A549 (cell line): Measurements from ENCODE around the gene ZNF195. TPM values are rescaled to one million over a fixed set of nuclear protein-coding genes. Genes with fewer than 3 reads are reported as not detected.
"Not testable (repeated sequence)": the region's sequence is repeated elsewhere in the genome, so short reads cannot be mapped to it uniquely, and the experiment has no call there.

Experiments
- ATAC-seq, 2 experiments: fragments of 200-7000 bp in 1 of 2; fragments of >200 bp in 1 of 2; cut with Nextera tagmentation in 1 of 2; cut with Tn5 transposase in 1 of 2; 3 replicates each; pipeline versions ENCODE4 v1.8.0 to v1.9.1; 2018 to 2020; ENCODE audit warnings: mild to moderate bottlenecking in 1 of 2, moderate library complexity in 1 of 2
- CTCF ChIA-PET: fragments of 300-600 bp; sonication (Branson Sonifier 250); formaldehyde crosslinking; extraction: SDS; loops from one replicate; lab custom pipeline; 2021; ENCODE audit warnings: antibody characterized with exemption, inconsistent platforms; lab: Yijun Ruan, JAX
- POLR2A ChIA-PET: fragments of 350-600 bp; formaldehyde crosslinking; extraction: SDS; loops from one replicate; lab custom pipeline; 2021; ENCODE audit warnings: antibody characterized with exemption, inconsistent platforms; lab: Yijun Ruan, JAX
- DNase-seq, 2 experiments: peaks; one replicate each; pipeline versions ENCODE4 v3.0.0 to v3.0.0-alpha.2; 2011 to 2016; ENCODE audit warnings: low read depth in 1 of 2, low spot score in 1 of 2
- FAIRE-seq: peaks from 2 replicates; lab custom pipeline; 2011; peaks lifted over from hg19 to GRCh38; lab: Jason Lieb, UNC
- H3K27ac ChIP-seq, 2 experiments: fragments of >200 bp; sonication (Bioruptor Twin); formaldehyde crosslinking; 3 replicates each; pipeline ENCODE4 v1.5.1; 2016 to 2017
- H3K4me1 ChIP-seq: fragments of >200 bp; sonication (Bioruptor Twin); formaldehyde crosslinking; 3 replicates; pipeline ENCODE4 v1.6.1; 2016
- H3K4me2 ChIP-seq: fragments of >200 bp; sonication (Bioruptor Twin); formaldehyde crosslinking; 3 replicates; pipeline ENCODE4 v1.6.1; 2016
- H3K4me3 ChIP-seq: fragments of >200 bp; sonication (Bioruptor Twin); formaldehyde crosslinking; 3 replicates; pipeline ENCODE4 v1.5.1; 2016
- H3K9me3 ChIP-seq: fragments of >200 bp; sonication (Bioruptor Twin); formaldehyde crosslinking; 3 replicates; pipeline ENCODE4 v1.6.1; 2016
- WGBS: methylation state at CpG from one replicate; pipeline ENCODE4 v1.1.6; 2017; ENCODE audit errors: missing lambda C conversion rate; 5-methylcytosine and 5-hydroxymethylcytosine counted together
- polyA plus RNA-seq, 4 experiments: library from polyadenylated mRNA; depleted of rRNA in 3 of 4; stranded (reverse); fragments of >200 nt; fragmentation: RNase III in 1 of 4; extraction: RNeasy Plus Mini Kit Qiagen cat#74134 plus additional on column Dnase treatment in 1 of 4; gene quantifications; 2 replicates in 3 of 4; 3 replicates in 1 of 4; pipeline ENCODE4 v1.2.3, GENCODE V29; 2011 to 2017

The ZNF195 gene
- polyA plus RNA-seq, 2 of the 4 experiments (the other 2 are of a cell fraction) = 17.3 to 30.9 TPM

GRCh38 chr11:3406223-3406875 lies 27.4 kb upstream of the ZNF195 start:
- H3K4me2 ChIP-seq, H3K4me1 ChIP-seq, H3K27ac ChIP-seq, DNase-seq, POLR2A ChIA-PET, H3K9me3 ChIP-seq, ATAC-seq, H3K4me3 ChIP-seq, FAIRE-seq: not testable (repeated sequence)
- CTCF ChIA-PET = interaction anchor here (1.4 kb wide), 1 partner anchor 503 kb away, joined by 3 read pairs; no protein-coding TSS in a partner anchor
- 70% methylated on average over 11 of the region's 17 CpGs for WGBS

GRCh38 chr11:3404076-3404925 lies 25.4 kb upstream of the ZNF195 start:
- CTCF ChIA-PET, H3K4me1 ChIP-seq, H3K9me3 ChIP-seq, DNase-seq, H3K4me2 ChIP-seq, POLR2A ChIA-PET, FAIRE-seq, H3K4me3 ChIP-seq, H3K27ac ChIP-seq, ATAC-seq: not testable (repeated sequence)
- 55% methylated on average over 11 of the region's 22 CpGs for WGBS

GRCh38 chr11:3402861-3403250 lies 23.9 kb upstream of the ZNF195 start:
- DNase-seq, H3K27ac ChIP-seq, ATAC-seq, POLR2A ChIA-PET, H3K9me3 ChIP-seq, H3K4me1 ChIP-seq, FAIRE-seq, CTCF ChIA-PET, H3K4me2 ChIP-seq, H3K4me3 ChIP-seq: not testable (repeated sequence)
- 0% methylated on average over 1 of the region's 8 CpGs for WGBS

GRCh38 chr11:3402181-3402860 lies 23.4 kb upstream of the ZNF195 start:
- 70% methylated on average over 17 of the region's 18 CpGs for WGBS
- H3K9me3 ChIP-seq, DNase-seq, H3K4me1 ChIP-seq, ATAC-seq, H3K4me2 ChIP-seq, H3K4me3 ChIP-seq, FAIRE-seq, H3K27ac ChIP-seq, POLR2A ChIA-PET: not testable (repeated sequence)
- CTCF ChIA-PET = interaction anchor here (0.6 kb wide), 1 partner anchor 22 kb away, joined by 3 read pairs; no protein-coding TSS in a partner anchor

- WGBS = 26% methylated on average over 4 of the region's 4 CpGs
- H3K4me2 ChIP-seq, ATAC-seq, FAIRE-seq, H3K27ac ChIP-seq, H3K4me3 ChIP-seq, H3K4me1 ChIP-seq, H3K9me3 ChIP-seq, POLR2A ChIA-PET, DNase-seq: not testable (repeated sequence)
- CTCF ChIA-PET = interaction anchor here (1.4 kb wide), 1 partner anchor 8 kb away, joined by 5 read pairs; no protein-coding TSS in a partner anchor
Measured at GRCh38 chr11:3401052-3401451, 22.1 kb upstream of the ZNF195 start.

- CTCF ChIA-PET = interaction anchor here (0.6 to 1.5 kb wide), 2 partner anchors 361 to 466 kb away, joined by 3 read pairs; no protein-coding TSS in a partner anchor
- H3K4me3 ChIP-seq, DNase-seq, ATAC-seq, H3K27ac ChIP-seq, H3K9me3 ChIP-seq, H3K4me1 ChIP-seq, POLR2A ChIA-PET, FAIRE-seq, H3K4me2 ChIP-seq: not testable (repeated sequence)
- 50% methylated on average over 3 of the region's 3 CpGs for WGBS
Measured at GRCh38 chr11:3398509-3398908, 19.6 kb upstream of the ZNF195 start.

- H3K9me3 ChIP-seq, CTCF ChIA-PET, POLR2A ChIA-PET, ATAC-seq, H3K4me1 ChIP-seq, FAIRE-seq, H3K4me2 ChIP-seq, H3K27ac ChIP-seq, DNase-seq, H3K4me3 ChIP-seq: not testable (repeated sequence)
- 42% methylated on average over 3 of the region's 4 CpGs for whole genome bisulfite sequencing
Measured at GRCh38 chr11:3398106-3398505, 19.2 kb upstream of the ZNF195 start.

GRCh38 chr11:3397210-3397609 lies 18.3 kb upstream of the ZNF195 start:
- ATAC-seq, H3K4me2 ChIP-seq, FAIRE-seq, POLR2A ChIA-PET, DNase-seq, H3K4me1 ChIP-seq, H3K4me3 ChIP-seq, H3K9me3 ChIP-seq, CTCF ChIA-PET, H3K27ac ChIP-seq: not testable (repeated sequence)
- 55% methylated on average over 6 of the region's 23 CpGs for WGBS

- CTCF ChIA-PET = interaction anchor here (0.7 to 2.0 kb wide), 2 partner anchors 13 to 972 kb away, joined by 3 to 6 read pairs; no protein-coding TSS in a partner anchor
- FAIRE-seq = not testable (repeated sequence)
- 17% methylated on average over 4 of the region's 5 CpGs for WGBS
Measured at GRCh38 chr11:3395468-3395867, 16.5 kb upstream of the ZNF195 start.

GRCh38 chr11:3394956-3395355 lies 16.0 kb upstream of the ZNF195 start:
- CTCF ChIA-PET = interaction anchor here (2.0 kb wide), 1 partner anchor 14 kb away, joined by 6 read pairs; no protein-coding TSS in a partner anchor
- H3K4me1 ChIP-seq, FAIRE-seq, ATAC-seq, H3K9me3 ChIP-seq, DNase-seq, POLR2A ChIA-PET, H3K27ac ChIP-seq, H3K4me3 ChIP-seq, H3K4me2 ChIP-seq: not testable (repeated sequence)
- WGBS = 27% methylated on average over 10 of the region's 10 CpGs

More at GRCh38 chr11:3395468-3395867, 16.5 kb upstream of the ZNF195 start:
- ATAC-seq, H3K27ac ChIP-seq, H3K9me3 ChIP-seq, POLR2A ChIA-PET, H3K4me3 ChIP-seq, H3K4me2 ChIP-seq, H3K4me1 ChIP-seq, DNase-seq: not testable (repeated sequence)
